ENCODE measurements around the gene GCG. TPM values are rescaled to one million over a fixed set of nuclear protein-coding genes. Genes with fewer than 3 reads are reported as not detected.

GCG gene
- total and polyA plus RNA-seq, 2 of the 8 experiments (the other 6 are each of a cell fraction or from before 2014, with no cell fraction given): not detected

DNA sequence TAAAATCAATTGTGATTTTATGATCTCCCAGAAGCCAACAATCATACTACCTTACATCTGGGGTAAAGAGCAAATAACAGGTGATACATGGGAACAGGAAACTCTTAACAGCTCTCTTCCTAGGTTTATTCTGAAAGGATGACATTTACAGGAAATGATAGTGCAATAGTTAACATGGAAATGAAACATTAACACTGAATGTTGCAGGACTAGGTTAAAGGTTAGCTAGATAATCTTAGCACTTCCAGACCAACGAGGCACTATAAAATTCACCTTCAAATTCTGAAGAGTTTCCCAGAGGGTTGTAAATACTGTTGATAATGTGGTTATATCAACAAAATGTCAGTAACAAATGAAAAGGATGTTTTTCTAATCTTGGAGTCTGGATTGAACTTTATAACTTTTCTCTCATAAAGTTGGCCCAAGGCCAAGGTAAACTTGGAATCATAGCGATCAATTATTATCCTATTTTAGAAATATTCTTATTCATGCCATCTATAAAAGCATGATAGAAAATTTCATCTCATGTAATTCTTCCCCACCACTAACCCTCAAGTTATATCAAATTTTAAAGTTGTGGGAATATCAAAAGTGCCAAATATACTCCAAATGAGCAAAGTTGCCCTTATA is 32.9 kb upstream of the GCG start (continued):
- TF ChIP-seq EGR1 (IDR thresholded peaks at IDR 0.05; ENCODE audit: borderline replicate concordance, low read depth, low read length): no peak
- TF ChIP-seq, protein P1, sequence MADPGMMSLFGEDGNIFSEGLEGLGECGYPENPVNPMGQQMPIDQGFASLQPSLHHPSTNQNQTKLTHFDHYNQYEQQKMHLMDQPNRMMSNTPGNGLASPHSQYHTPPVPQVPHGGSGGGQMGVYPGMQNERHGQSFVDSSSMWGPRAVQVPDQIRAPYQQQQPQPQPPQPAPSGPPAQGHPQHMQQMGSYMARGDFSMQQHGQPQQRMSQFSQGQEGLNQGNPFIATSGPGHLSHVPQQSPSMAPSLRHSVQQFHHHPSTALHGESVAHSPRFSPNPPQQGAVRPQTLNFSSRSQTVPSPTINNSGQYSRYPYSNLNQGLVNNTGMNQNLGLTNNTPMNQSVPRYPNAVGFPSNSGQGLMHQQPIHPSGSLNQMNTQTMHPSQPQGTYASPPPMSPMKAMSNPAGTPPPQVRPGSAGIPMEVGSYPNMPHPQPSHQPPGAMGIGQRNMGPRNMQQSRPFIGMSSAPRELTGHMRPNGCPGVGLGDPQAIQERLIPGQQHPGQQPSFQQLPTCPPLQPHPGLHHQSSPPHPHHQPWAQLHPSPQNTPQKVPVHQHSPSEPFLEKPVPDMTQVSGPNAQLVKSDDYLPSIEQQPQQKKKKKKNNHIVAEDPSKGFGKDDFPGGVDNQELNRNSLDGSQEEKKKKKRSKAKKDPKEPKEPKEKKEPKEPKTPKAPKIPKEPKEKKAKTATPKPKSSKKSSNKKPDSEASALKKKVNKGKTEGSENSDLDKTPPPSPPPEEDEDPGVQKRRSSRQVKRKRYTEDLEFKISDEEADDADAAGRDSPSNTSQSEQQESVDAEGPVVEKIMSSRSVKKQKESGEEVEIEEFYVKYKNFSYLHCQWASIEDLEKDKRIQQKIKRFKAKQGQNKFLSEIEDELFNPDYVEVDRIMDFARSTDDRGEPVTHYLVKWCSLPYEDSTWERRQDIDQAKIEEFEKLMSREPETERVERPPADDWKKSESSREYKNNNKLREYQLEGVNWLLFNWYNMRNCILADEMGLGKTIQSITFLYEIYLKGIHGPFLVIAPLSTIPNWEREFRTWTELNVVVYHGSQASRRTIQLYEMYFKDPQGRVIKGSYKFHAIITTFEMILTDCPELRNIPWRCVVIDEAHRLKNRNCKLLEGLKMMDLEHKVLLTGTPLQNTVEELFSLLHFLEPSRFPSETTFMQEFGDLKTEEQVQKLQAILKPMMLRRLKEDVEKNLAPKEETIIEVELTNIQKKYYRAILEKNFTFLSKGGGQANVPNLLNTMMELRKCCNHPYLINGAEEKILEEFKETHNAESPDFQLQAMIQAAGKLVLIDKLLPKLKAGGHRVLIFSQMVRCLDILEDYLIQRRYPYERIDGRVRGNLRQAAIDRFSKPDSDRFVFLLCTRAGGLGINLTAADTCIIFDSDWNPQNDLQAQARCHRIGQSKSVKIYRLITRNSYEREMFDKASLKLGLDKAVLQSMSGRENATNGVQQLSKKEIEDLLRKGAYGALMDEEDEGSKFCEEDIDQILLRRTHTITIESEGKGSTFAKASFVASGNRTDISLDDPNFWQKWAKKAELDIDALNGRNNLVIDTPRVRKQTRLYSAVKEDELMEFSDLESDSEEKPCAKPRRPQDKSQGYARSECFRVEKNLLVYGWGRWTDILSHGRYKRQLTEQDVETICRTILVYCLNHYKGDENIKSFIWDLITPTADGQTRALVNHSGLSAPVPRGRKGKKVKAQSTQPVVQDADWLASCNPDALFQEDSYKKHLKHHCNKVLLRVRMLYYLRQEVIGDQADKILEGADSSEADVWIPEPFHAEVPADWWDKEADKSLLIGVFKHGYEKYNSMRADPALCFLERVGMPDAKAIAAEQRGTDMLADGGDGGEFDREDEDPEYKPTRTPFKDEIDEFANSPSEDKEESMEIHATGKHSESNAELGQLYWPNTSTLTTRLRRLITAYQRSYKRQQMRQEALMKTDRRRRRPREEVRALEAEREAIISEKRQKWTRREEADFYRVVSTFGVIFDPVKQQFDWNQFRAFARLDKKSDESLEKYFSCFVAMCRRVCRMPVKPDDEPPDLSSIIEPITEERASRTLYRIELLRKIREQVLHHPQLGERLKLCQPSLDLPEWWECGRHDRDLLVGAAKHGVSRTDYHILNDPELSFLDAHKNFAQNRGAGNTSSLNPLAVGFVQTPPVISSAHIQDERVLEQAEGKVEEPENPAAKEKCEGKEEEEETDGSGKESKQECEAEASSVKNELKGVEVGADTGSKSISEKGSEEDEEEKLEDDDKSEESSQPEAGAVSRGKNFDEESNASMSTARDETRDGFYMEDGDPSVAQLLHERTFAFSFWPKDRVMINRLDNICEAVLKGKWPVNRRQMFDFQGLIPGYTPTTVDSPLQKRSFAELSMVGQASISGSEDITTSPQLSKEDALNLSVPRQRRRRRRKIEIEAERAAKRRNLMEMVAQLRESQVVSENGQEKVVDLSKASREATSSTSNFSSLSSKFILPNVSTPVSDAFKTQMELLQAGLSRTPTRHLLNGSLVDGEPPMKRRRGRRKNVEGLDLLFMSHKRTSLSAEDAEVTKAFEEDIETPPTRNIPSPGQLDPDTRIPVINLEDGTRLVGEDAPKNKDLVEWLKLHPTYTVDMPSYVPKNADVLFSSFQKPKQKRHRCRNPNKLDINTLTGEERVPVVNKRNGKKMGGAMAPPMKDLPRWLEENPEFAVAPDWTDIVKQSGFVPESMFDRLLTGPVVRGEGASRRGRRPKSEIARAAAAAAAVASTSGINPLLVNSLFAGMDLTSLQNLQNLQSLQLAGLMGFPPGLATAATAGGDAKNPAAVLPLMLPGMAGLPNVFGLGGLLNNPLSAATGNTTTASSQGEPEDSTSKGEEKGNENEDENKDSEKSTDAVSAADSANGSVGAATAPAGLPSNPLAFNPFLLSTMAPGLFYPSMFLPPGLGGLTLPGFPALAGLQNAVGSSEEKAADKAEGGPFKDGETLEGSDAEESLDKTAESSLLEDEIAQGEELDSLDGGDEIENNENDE (IDR thresholded peaks at IDR 0.05; ENCODE audit: insufficient replicate concordance, low read length): no peak

All from H1 (cell line).